T-helper 2 cell (primary cell): ENCODE results near the gene CD70.
"Not testable (repeated sequence)": the region's sequence is repeated elsewhere in the genome, so short reads cannot be mapped to it uniquely, and the experiment has no call there.

Source experiments
- DNase-seq, 5 experiments: peaks; one replicate each; pipeline versions ENCODE4 v3.0.0 to v3.0.0-alpha.2; 2012 to 2022

Gene CD70

DNA sequence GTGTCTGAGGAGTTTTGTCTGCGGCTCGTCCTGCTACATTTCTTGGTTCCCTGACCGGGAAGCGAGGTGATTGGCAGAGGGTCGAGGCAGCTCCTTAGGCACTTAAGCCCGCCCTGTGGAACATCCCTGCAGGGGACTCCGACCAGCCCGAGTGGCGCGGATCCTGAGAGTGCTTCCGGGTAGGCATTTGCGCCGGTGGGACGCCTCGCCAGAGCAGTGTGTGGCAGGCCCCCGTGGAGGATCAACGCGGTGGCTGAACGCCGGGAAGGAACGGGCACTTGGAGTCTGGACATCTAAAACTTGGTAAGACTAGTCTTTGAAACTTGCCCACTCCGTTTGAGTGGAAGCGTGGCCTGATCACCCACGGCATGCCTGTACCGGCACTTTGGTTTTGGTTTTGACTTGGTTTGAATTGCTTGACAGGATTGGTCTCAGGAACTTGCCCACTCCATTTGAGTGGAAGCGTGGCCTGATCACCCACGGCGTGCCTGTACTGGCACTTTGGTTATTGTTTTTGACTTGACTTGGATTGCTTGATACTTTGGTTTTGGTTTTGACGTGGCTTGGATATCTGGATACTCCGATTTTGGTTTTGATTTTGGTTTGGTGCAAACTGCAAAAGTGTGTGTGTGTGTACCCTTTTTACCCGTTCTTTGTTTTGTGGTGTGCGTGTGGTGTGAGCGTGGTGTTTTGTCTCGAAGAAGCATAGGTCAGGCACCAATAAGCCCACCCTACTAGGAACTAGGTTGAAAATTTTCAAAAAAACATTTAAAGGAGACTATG is 6.7 kb upstream of the CD70 start:
- DNase-seq = peak in 1 of 5 experiments; percentile 41

DNA sequence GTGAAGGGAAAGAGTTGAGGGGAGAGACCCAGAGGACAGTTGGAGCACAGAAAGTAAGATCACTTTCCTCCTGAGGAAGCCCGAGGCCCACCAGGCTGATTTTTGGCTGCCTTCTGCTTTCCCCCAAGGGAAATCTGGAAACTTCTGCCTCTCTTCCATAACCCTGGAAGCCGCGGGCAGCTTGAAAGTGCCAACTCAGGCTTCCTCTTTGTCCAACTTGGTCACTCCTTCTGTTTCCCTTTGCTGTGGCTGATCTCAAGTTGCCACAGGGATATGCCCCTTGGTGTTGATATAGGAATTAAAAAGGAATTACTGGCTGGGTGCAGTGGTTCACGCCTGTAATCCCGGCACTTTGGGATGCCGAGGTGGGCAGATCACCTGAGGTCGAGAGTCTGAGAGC is 5.7 kb upstream of the CD70 start:
- DNase-seq = no peak

DNA sequence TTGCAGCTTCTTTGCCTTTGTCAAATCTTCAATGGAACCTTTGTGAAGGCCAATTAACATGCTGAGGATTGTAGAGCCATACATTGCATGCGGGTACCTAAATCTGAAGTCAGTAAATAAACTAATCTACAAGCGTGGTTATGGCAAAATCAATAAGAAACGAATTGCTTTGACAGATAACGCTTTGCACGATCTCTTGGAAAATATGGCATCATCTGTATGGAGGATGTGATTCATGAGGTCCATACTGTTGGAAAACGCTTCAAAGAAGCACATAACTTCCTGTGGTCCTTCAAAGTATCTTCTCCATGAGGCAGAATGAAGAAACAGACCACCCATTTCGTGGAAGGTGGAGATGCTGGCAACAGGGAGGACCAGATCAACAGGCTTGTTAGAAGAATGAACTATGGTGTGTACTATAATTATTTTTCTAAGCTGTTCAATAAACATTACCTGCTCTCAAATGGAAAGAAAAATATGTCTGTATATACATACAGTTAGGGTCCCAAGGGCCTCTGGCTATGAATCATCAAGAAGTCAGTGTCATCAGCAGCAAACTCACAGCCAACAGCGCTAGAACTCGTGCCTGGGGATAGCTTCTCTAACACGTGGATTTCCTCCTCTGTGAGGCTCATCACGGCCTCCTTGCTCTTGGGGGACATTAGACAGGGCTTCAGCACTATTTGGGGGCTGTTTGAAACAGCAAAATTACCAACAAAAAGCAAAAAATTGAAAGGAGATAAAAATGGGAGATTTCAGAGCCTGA is 2.9 kb upstream of the CD70 start:
- peak in 1 of 5 experiments; percentile 54 for DNase-seq

DNA sequence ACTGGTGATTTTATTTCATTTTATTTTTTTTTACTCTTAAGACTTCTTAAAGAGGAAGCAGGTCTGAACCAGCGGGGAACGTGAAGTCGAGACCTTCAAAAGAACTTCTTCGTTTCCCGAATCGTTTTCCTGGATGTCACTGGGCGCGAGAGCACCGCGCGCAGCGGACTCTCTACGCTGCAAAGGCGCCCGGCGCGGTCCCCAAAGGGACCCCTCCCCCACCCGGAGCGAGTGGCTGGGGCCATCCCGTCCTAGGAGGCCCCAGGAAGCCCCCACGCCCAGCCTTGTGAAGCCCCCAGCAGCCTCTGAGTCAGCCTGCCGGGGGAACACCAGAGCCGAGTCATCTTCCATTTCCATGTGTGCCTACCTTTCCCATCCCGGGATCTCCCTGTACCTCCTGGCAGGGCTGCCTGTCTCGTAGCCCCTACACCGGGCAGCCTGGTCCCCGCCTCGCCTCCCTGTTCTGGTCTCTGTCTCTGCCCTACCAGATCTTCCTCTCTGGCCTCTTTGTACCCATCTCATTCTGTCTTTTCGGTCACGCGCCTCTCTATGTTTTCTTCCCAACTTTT is 608 bp downstream of the CD70 start:
- DNase-seq = peak in 1 of 5 experiments; percentile 37

DNA sequence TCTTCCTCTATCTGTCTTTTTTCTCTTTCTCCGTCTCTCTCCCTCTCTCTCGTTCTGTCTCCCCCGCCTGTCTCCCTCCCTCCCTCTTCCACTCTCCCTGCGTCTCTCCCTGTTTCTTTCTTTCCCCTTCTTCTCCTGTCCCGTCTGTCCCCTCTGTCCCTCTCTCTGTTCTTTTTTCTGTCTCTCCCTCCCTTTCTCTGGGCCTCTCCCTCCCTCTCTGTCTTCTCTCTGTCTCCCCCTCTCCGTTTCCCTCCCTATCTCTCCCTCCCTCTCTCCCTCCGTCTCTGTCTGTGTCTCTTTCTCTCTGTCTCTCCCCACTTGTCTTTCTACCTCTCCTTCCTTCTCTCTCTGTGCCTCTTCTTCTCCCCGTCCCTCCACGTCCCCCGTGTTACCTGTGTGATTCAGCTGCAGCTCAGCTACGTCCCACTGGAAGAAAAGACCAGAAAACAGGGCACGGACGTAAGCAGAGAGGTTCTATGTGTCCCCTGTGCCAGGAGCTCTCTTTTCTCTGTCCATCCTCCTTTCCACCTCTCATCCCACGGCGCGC is 1.2 kb downstream of the CD70 start:
- no peak for DNase-seq

DNA sequence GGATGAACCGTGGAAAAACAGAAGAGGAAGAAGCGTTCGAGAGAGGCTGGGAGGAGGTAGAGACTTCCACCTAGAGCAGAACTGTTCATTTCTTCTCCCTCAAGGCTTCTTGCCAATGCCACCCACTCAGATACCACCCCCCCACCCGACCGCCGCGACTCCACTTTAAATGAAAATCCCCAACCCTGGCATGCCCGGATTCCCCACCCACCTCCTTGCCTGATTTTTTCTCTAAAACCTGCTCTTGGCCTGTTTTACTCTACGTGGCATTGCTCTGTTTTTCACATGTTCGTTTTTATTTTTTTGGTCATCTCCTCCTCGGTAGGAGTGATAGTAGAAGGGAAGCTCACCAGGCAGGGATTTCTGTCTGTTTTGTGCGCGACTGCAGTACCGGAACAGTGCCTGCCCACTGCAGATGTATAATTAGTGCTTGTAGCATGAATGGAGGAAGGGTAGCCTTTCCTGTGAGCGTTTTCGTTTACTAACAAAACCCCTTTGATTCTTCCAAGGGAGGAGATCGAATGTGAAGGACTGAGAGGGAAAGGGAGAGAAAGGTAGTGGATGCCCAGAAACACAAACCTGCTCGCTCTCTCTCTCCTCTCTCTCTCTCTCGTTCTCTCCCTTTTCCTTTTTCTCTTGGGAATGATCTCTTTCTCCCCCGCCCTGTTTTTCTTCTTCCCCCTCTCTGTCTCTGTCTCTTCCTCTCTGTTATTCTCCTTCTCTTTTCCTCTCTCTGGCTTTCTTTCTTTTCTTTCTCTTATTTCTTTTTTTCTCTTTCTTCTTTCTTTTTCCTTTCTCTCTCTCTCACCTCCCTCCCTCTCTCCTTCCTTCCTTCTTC is 2.2 kb downstream of the CD70 start:
- DNase-seq = no peak

DNA sequence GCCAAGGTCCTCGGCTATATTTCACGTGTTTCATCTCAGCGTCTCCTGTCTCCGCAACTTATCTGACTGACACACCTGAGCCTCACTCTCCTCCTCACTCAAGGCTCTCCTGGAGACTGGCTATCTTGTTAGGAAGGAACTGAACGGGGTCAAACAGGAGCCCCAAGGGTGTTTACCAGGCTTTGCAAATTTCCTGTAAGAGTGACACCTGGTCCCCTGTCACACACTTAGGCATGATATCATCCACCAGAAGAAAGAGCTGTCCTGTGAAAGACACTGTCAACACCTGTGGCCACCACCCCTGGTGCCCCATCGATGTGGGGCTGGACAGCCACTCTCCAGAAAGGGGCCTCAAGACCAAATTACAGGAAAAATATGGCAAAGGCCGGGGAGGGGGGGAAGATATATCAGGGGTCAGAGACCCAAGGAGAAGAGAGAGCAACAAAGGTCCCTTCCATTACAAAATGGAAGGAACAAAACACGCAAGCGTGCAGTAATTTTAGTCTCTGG is 2.9 kb downstream of the CD70 start:
- no peak for DNase-seq

DNA sequence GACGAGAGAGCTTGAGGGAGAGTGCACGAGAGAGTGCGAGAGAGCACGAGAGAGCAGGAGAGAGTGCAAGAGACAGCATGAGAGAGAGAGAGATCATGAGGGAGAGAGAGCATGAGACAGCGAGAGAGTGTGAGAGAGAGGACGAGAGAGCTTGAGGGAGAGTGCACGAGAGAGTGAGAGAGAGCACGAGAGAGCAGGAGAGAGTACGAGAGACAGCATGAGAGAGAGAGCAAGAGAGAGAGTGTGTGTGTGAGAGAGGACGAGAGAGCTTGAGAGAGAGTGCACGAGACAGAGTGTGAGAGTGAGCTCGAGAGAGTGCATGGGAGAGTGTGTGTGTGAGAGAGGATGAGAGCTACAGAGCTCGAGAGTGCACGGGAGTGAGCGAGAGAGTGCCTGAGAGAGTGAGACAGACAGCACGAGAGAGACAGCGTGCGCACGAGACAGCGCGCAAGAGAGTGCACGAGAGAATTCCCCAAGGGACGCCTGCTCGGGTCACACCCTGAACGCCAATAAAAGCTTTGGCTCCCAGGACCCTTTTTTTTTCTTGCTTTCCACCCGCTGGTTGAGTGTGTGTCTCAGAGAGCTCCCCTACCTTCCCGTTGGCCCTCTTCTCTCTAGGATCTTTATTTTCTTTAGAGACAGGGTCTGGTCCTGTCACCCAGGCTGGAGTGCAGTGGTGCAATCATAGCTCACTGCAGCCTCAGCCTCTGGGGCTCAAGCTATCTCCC is 3.7 kb downstream of the CD70 start:
- DNase-seq = peak in 1 of 5 experiments; percentile 57

DNA sequence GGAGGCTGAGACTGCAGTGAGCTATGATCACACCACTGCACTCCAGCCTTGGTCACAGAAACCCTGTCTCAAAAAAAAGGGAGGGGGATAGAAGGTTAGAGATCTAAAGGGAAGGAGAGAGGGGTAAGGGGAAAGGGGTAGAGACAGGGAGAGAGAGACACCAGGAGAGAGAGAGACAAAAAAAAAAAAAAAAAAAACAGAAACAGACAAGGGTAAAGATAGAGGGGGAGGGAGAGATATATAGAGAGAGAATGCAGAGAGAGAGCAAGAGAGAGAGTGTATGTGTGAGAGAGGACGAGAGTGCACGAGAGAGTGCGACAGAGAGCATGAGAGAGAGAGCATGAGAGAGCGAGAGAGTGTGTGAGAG is 4.2 kb downstream of the CD70 start:
- DNase-seq = peak in 1 of 5 experiments; percentile 42

DNA sequence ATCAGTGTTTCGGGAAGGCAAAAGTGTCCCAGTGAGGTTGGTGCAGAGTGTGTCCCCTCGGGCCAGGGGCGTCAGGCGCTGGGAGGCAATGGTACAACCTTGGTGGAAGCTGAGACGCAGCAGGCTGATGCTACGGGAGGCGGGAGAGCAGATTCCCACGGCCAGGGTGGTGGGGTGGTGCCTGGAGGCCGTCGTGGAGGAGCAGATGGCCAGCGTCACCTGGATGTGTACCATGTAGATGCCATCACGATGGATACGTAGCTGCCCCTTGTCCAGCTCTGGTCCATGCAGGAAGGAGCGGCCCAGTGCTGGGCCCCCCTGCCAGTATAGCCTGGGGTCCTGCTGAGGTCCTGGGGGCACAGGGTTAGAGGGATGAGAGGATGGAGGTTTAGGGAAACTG is 4.9 kb downstream of the CD70 start:
- no peak for DNase-seq

DNA sequence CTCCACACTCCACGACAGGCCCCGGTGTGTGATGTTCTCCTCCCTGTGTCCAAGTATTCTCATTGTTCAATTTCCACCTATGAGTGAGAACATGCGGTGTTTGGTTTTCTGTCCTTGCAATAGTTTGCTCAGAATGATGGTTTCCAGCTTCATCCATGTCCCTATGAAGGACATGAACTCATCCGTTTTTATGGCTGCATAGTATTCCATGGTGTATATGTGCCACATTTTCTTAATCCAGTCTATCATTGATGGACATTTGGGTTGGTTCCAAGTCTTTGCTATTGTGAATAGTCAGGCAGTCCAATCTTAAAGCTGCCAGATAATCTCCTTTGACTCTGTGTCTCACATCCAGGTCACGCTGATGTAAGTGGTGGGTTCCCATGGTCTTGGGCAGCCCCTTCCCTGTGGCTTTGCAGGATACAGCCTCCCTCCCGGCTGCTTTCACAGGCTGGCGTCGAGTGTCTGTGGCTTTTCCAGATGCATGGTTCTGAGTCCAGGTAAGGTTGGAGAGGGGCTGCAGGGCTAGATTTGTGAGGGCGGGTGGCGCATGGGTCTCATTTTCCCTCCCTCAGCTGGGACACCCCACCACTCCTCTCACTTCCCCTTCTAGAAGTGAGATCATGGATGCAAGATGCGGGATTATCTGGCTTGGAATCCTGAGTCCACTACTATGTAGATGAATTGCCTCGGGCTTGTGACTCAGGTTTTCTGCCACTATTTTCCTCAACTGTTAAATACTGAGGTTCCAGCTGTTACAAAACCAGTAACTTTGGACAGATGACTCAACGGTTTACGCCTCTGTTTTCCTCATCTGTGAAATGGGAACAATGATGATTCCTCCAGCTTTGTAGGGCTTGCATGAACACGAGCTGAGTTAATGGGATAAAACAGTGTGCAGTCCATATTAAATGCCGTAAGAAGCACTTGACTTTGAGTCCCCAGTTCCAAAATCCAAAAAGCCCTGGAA is 8.2 kb downstream of the CD70 start:
- not testable (repeated sequence) for DNase-seq

DNA sequence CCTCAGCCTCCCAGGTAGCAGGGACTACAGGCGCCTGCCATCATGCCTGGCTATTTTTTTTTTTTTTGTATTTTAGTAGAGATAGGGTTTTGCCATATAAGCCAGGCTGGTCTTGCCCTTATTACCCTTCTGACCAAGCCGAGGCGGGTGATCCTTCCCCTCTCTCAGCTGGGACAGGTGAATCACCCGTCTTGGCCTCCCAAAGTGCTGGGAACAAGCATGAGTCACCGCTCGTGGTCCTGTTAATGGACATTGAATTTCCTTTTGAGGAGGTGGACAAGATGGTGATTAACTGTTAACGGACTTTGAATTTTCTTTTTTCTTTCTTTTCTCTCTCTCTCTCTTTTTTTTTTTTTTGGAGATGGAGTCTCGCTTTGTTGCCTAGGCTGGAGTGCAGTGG is 10.6 kb downstream of the CD70 start:
- DNase-seq = no peak

DNA sequence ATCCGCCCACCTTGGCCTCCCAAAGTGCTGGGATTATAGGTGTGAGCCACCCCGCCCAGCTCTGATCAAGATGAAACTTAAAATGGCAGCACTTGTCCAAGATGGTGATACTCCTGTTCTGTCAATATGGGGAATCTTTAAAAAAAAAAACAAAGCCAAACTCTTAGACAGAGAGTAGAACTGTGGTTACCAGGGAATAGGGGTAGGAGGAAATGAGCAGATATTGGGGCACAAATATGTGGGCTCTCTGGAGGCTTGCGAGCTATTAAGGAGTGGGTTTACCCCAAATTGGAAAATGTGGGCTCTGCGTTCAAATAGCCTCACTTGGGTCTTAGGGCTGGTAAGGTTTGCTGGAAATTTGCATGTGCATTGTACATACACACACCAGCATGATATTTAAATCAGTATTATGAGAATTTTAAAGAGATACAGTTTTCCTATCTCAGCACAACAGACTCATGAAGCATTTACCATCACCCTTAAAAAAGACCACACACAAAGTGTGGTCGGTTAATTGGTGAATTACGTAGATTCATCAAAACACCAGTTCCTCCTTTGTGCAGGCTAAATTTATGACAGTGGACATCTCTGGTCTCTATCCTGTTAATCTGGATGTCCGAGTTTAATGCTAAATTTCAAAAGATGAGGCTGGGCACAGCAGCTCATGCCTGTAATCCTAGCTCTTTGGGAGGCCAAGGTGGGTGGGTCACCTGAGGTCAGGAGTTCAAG is 11.3 kb downstream of the CD70 start:
- no peak for DNase-seq

DNA sequence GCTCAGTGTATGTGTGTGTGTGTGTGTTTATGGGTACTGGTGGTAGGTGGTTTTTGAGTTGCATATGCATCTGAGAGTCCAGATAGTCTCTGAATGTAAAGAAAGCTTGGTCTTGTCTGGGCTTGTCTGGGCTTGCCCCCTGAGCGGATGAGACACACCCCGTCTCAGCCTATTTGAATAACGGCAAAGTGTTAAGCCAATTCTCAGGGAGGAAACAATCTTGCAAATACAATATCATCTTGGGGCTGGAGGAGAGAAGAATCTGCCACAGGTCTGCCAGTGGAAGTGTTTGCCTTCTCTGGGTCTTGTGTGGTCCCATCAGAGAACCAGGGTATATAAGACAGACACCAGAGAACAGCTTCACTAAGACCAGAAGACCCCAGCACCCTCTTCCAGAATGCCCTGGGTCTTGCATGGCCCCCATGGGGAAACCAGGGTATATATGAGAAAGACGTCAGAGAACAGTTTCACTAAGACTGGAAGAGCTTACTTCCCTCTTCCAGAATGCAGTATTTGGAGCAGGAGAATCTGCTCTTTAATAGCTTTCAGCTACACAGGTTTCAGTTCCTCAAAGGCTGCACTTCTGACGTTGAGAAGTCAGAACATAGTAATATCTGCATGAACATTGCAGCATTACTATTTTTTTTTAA is 13.3 kb downstream of the CD70 start:
- peak in 1 of 5 experiments; percentile 89 for DNase-seq

DNA sequence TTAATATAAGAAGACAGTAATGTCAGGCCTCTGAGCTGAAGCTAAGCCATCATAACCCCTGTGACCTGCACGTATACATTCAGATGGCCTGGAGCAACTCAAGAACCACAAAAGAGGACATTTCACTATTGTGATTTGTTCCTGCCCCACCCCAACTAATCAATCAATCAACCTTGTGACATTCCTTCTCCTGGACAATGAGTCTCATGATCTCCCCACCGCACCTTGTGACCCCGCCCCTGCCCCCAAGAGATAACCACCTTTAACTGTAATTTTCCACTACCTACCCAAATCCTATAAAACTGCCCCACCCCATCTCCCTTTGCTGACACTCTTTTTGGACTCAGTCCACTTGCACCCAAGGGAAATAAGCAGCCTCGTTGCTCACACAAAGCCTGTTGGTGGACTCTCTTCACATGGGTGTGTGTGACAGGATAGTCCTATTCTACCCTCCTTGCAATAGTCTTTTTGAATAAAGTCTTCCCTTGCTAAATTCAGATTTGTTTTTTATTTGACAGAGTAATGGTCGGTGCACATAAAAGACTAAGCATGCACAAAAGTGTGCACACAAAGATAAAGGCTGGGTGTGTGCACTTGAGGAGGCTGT is 14.0 kb downstream of the CD70 start:
- DNase-seq = no peak

DNA sequence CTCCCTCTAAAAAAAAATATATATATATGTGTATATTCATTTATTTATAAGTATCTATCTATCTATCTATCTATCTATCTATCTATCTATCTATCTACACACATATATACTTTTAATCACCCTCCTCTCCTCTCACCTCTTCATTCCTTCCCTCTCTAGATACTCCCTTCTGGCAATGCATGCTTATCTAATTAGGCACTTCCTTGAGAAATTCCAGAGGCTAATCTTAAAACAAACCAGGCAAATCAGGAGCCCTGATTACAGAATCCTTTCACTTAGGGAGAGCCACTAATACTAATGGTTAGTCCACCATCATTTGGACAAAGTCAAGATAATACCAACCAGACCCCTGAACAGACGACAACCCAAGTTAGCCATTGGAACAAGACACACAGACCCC is 17.6 kb downstream of the CD70 start:
- DNase-seq = no peak

DNA sequence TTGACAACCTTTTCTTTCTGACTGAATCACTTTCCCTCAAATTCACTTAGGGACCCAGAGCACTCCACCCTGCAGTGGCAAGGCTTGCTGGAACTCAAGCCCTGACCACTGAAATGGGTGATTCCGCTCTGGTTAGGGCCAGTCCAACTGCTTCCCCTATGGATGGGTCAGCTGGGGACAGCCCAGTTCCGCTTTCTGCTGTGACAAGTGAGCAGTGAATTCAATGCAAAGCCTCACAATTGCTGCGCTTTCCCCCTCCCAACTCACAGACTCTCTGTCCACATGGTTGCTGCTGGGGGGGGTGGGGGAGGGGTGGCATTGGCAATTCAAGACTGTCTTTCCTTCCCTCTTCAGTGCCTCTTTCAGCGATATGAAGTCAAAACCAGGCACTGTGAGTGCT is 18.7 kb downstream of the CD70 start:
- DNase-seq = no peak

DNA sequence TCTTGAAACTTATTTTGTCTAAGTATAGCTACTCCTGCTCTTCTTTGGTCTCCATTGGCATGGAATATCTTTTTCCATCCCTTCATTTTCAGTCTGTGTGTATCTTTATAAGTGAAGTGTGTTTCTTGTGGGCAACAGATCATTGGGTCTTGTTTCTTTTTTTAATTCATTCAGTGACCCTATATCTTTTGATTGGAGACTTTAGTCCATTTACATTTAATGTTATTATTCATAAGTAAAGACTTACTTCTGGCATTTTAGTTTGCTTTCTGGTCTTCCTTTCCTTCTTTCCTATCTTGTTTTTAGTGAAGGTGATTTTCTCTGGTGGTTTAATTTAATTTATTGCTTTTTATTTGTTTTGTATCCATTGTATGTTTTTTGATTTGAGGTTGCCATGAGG is 19.8 kb downstream of the CD70 start:
- DNase-seq = no peak

DNA sequence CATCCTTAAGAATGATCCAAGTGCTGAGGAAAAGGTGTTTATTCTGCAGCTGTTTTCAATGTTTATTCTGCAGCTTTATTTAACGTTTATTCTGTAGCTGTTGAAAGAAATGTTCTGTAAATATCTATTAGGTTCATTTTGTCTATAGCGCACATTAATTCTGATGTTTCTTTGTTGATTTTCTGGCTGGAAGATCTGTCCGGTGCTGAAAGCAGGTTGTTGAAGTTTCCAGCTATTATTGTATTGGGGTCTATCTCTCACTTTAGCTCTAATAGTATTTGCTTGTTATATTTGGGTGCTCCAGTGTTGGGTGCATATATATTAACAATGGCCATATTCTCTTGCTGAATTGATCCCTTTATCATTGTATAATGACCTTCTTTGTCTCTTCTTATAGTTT is 20.2 kb downstream of the CD70 start:
- DNase-seq = no peak
